Sigmoid colon (tissue), 7 donors: ENCODE data around the gene MIEF2. TPM values are rescaled to one million over a fixed set of nuclear protein-coding genes. Genes with fewer than 3 reads are reported as not detected.

Experiments used
- DNase-seq: peaks from one replicate; pipeline ENCODE4 v3.0.0-alpha.2; 2019
- H3K27ac ChIP-seq, 4 donors: fragments of 200-600 bp; sonication (generic); one replicate each; pipeline ENCODE4 v1.5.1; 2016 to 2019; ENCODE audit warnings: mild to moderate bottlenecking in 1 of 4
- H3K27me3 ChIP-seq, 3 donors: fragments of 200-600 bp; sonication (generic); one replicate each; pipeline ENCODE4 v1.5.1; 2019; ENCODE audit warnings: mild to moderate bottlenecking in 1 of 3
- H3K36me3 ChIP-seq, 4 donors: fragments of 200-600 bp; sonication (generic); one replicate each; pipeline ENCODE4 v1.5.1; 2016 to 2019
- H3K4me1 ChIP-seq, 4 donors: fragments of 200-600 bp; sonication (generic); one replicate each; pipeline ENCODE4 v1.5.1; 2017 to 2019
- H3K4me3 ChIP-seq, 4 donors: fragments of 200-600 bp; sonication (generic); one replicate each; pipeline ENCODE4 v1.5.1; 2017 to 2019; ENCODE audit warnings: mild to moderate bottlenecking in 2 of 4, moderate library complexity in 1 of 4
- H3K9me3 ChIP-seq, 4 donors: fragments of 200-600 bp in 3 of 4; sonication (generic) in 3 of 4; one replicate each; pipeline versions ENCODE4 v1.5.1 to v1.6.1; 2013 to 2019
- EP300 ChIP-seq, 4 donors: sonication (generic); formaldehyde crosslinking; IDR thresholded peaks; one replicate each; pipeline ENCODE4 v1.6.1; 2017; ENCODE audit warnings: antibody characterized with exemption in 4 of 4
- POLR2A ChIP-seq, 2 donors: fragments of 450-650 bp; IDR thresholded peaks; one replicate each; pipeline ENCODE4 v1.6.1; 2016; ENCODE audit warnings: antibody characterized with exemption in 2 of 2, mild to moderate bottlenecking in 2 of 2, moderate library complexity in 2 of 2
- POLR2AphosphoS5 ChIP-seq, 4 donors: sonication (generic); formaldehyde crosslinking; IDR thresholded peaks; one replicate each; pipeline ENCODE4 v1.6.1; 2017; ENCODE audit warnings: antibody characterized with exemption in 4 of 4
- WGBS, 2 donors: extraction: QIAGEN DNeasy Blood & Tissue Kit; methylation state at CpG; one replicate each; pipeline ENCODE4 v1.1.7; 2013; 5-methylcytosine and 5-hydroxymethylcytosine counted together
- intact Hi-C: fragments of 100-400 bp; cut with DNase I; formaldehyde crosslinking; loops from one replicate; pipeline ENCODE4 v1.15.1; 2023
- polyA plus RNA-seq, 3 donors: library from polyadenylated mRNA; stranded (reverse); fragments of 200-250 nt; gene quantifications; one replicate each; pipeline ENCODE4 v1.2.3, GENCODE V29; 2013
- total RNA-seq, 4 donors: library from RNA; depleted of rRNA; stranded (reverse); fragments of >200 nt; gene quantifications; one replicate each; pipeline ENCODE4 v1.1.0, GENCODE V29; 2016
- TF ChIP-seq, protein P1 (sequence below), 4 experiments: fragments of 450-650 bp in 3 of 4; fragments of 200-600 bp in 1 of 4; IDR thresholded peaks; one replicate each; pipeline ENCODE4 v1.5.1; 2016 to 2019; ENCODE audit warnings: antibody characterized with exemption in 4 of 4, mild to moderate bottlenecking in 3 of 4, moderate library complexity in 2 of 4
- donor health status: healthy with polysubstance abuse.
- donor health status: Bipolar disorder and iron deficiency.
- donor health status: healthy.

The MIEF2 gene
- total and polyA plus RNA-seq, 7 donors: 3.7 to 14.4 (median 11.4) TPM

DNA sequence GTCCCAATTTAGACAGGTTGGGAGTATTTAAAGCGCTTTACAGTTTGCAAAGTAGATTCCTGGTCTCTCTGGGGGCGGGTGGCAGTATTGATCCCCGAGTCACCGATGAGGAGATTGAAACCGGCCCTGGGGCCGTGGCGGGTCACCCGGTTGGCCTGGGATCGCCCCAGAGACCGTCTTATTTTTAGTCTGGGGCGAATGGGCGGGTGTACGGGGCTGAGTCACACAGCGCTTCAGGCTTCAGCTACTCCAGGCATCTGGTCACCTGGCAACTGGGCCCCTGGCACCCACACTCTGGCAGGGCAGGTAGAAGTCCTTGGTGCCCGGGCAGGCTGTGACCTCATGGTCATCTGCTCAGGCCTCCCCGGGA, 669 bp downstream of the MIEF2 start:
- H3K4me1 ChIP-seq: peaks cover 0 to 51% (median 43%) of the 10 kb centered on the region in 4 donors
- H3K27ac ChIP-seq: peak overlapping the region; percentile 90 to 98 (median 95)
- peaks cover 26 to 39% (median 31%) of the 10 kb centered on the region in 4 donors for H3K36me3 ChIP-seq
- H3K27me3 ChIP-seq: no peaks in the 10 kb centered on the region
- TF ChIP-seq, protein P1, sequence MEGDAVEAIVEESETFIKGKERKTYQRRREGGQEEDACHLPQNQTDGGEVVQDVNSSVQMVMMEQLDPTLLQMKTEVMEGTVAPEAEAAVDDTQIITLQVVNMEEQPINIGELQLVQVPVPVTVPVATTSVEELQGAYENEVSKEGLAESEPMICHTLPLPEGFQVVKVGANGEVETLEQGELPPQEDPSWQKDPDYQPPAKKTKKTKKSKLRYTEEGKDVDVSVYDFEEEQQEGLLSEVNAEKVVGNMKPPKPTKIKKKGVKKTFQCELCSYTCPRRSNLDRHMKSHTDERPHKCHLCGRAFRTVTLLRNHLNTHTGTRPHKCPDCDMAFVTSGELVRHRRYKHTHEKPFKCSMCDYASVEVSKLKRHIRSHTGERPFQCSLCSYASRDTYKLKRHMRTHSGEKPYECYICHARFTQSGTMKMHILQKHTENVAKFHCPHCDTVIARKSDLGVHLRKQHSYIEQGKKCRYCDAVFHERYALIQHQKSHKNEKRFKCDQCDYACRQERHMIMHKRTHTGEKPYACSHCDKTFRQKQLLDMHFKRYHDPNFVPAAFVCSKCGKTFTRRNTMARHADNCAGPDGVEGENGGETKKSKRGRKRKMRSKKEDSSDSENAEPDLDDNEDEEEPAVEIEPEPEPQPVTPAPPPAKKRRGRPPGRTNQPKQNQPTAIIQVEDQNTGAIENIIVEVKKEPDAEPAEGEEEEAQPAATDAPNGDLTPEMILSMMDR (IDR thresholded peaks at IDR 0.05): no peak
- TF ChIP-seq EP300 (IDR thresholded peaks at IDR 0.05) (no peak), POLR2A (IDR thresholded peaks at IDR 0.05) (no peak), POLR2AphosphoS5 (IDR thresholded peaks at IDR 0.05) (no peak)
- peak overlapping the region; percentile 83 to 96 (median 88) for H3K4me3 ChIP-seq
- peak; percentile 87 for DNase-seq
- H3K9me3 ChIP-seq: no peaks in the 10 kb centered on the region
- 1 to 6% methylated on average over 16 of the region's 16 CpGs for WGBS, 2 donors
- intact Hi-C loops: loop anchor here (2.0 kb wide), 2 partner anchors 36 to 54 kb away; partner anchors contain the start of genes LLGL1, SMCR8 and TOP3A

DNA sequence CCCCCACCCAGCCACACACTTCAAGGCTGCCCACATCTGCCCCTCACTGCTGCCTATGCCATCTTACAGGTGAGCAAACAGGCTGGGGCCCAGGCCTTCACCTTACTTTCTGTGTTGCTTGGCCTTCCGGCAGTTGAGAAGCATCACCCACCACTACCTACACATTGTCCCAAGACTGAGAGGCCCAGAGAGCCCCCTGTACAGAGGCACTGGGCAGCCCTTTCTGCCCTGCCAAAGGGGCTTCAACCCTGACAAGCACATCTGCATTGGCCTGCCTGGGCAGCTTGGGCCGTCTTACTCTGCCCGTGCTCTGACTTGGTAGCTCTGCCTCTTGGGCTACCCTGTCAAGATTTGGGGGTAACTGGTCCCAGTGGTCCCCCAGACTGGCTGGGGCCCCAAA, 1.2 kb downstream of the MIEF2 start:
- Histone ChIP-seq H3K4me1 (peaks cover 0 to 46% (median 39%) of the 10 kb centered on the region in 4 donors), H3K27me3 (no peaks in the 10 kb centered on the region), H3K4me3 (peak overlapping the region in 3 of 4 donors; percentile 83 to 96 (median 92)), H3K9me3 (no peaks in the 10 kb centered on the region), H3K27ac (peak overlapping the region; percentile 90 to 98 (median 95)), H3K36me3 (peaks cover 26 to 34% (median 29%) of the 10 kb centered on the region in 4 donors)
- intact Hi-C loops: loop anchor here (2.0 kb wide), 2 partner anchors 37 to 53 kb away; partner anchors contain the start of genes LLGL1, SMCR8 and TOP3A
- 86 to 88% methylated on average over 3 of the region's 3 CpGs for WGBS, 2 donors
- TF ChIP-seq POLR2A (IDR thresholded peaks at IDR 0.05) (no peak), EP300 (IDR thresholded peaks at IDR 0.05) (no peak), POLR2AphosphoS5 (IDR thresholded peaks at IDR 0.05) (no peak)
- TF ChIP-seq, protein P1 (IDR thresholded peaks at IDR 0.05): no peak
- DNase-seq: no peak

DNA sequence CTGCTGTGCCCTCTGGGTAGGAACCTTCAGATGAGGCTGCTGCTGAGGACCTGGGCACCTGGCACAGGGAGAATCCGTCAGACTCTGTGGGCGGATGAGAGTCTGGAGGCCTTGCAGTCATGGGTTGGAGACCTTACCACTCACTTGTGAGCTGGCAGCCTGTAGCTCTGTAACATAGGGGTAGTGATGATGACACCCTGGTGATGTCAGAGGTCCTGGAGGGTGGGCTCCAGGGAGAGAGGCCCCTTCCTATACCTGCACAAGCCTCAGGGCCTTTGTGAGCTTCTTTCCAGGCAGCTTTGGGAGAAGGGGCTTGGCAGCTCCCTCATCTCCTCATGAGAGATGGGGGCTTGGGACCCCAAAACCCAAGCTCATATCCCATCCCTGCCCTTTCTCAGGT, 1.6 kb downstream of the MIEF2 start:
- peaks cover 0 to 41% (median 35%) of the 10 kb centered on the region in 4 donors for H3K4me1 ChIP-seq
- H3K27me3 ChIP-seq: no peaks in the 10 kb centered on the region
- no peak overlapping the region for H3K4me3 ChIP-seq
- H3K27ac ChIP-seq: peak overlapping the region; percentile 90 to 98 (median 95)
- intact Hi-C loops: no loop called here
- 80 to 89% methylated on average over 2 of the region's 2 CpGs for WGBS, 2 donors
- DNase-seq: no peak
- TF ChIP-seq EP300 (IDR thresholded peaks at IDR 0.05) (no peak), POLR2A (IDR thresholded peaks at IDR 0.05) (no peak), POLR2AphosphoS5 (IDR thresholded peaks at IDR 0.05) (no peak)
- TF ChIP-seq, protein P1 (IDR thresholded peaks at IDR 0.05): no peak
- no peaks in the 10 kb centered on the region for H3K9me3 ChIP-seq
- H3K36me3 ChIP-seq: peaks cover 26 to 33% (median 28%) of the 10 kb centered on the region in 4 donors

DNA sequence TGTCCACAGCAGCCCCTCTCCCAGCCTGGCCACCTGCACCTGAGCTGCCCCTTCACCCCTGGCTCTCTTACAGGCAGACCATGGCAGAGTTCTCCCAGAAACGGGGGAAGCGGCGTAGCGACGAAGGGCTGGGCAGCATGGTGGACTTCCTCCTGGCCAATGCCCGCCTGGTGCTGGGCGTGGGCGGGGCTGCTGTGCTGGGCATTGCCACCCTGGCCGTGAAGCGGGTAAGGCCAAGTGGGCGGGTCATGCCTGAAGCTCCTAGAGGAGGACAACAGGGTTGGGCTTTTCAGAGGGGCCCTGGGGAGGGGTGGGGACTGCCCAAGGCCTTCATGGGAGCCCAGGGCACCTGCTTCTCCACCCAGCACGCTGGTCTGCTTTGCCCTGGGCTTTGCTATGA, 2.2 kb downstream of the MIEF2 start:
- Histone ChIP-seq H3K4me1 (peaks cover 0 to 36% (median 30%) of the 10 kb centered on the region in 4 donors), H3K36me3 (peaks cover 26 to 33% (median 28%) of the 10 kb centered on the region in 4 donors), H3K9me3 (no peaks in the 10 kb centered on the region), H3K4me3 (no peak overlapping the region), H3K27ac (peak overlapping the region in 1 of 4 donors; percentile 97), H3K27me3 (no peaks in the 10 kb centered on the region)
- no peak for DNase-seq
- WGBS, 2 donors: 61 to 82% methylated on average over 12 of the region's 12 CpGs
- TF ChIP-seq POLR2A (IDR thresholded peaks at IDR 0.05): no peak
- no peak for TF ChIP-seq EP300 (IDR thresholded peaks at IDR 0.05)
- TF ChIP-seq, protein P1 (IDR thresholded peaks at IDR 0.05): no peak
- no peak for TF ChIP-seq POLR2AphosphoS5 (IDR thresholded peaks at IDR 0.05)
- intact Hi-C loops: no loop called here
